DOHH2 (cell line): ENCODE measurements around the gene DHRS13.
A peak's percentile ranks its signal among the peaks of the same experiment; 100 is the strongest.

Experiments used
- H3F3A ChIP-seq: fragments of 200-600 bp; sonication (generic), shearing (Covaris generic); 2 replicates; pipeline ENCODE4 v1.6.0; 2016; ENCODE audit warnings: antibody characterized with exemption, mild to moderate bottlenecking; ENCODE audit not compliant: control insufficient read depth, insufficient read depth
- H3K27ac ChIP-seq: fragments of 200-600 bp; sonication (generic); 2 replicates; pipeline ENCODE4 v1.5.1; 2014; ENCODE audit warnings: low read depth, mild to moderate bottlenecking, low read length, moderate library complexity
- H3K27me3 ChIP-seq: fragments of 200-600 bp; sonication (generic); 2 replicates; pipeline ENCODE4 v1.6.1; 2014; ENCODE audit warnings: mild to moderate bottlenecking, low read length, mixed read lengths; ENCODE audit not compliant: control insufficient read depth
- H3K36me3 ChIP-seq: fragments of 200-600 bp; sonication (generic); 2 replicates; pipeline ENCODE4 v1.6.1; 2014; ENCODE audit warnings: mild to moderate bottlenecking, low read length, moderate library complexity, mixed read lengths; ENCODE audit not compliant: control insufficient read depth
- H3K4me1 ChIP-seq: fragments of 200-600 bp; sonication (generic); 2 replicates; pipeline ENCODE4 v1.6.1; 2014; ENCODE audit warnings: mild to moderate bottlenecking, low read length, mixed read lengths; ENCODE audit not compliant: control insufficient read depth
- H3K4me2 ChIP-seq: fragments of 200-600 bp; sonication (generic); 2 replicates; pipeline ENCODE4 v1.6.0; 2014; ENCODE audit warnings: mild to moderate bottlenecking, low read length, moderate library complexity
- H3K4me3 ChIP-seq: fragments of 200-600 bp; sonication (generic); 2 replicates; pipeline ENCODE4 v1.5.1; 2014; ENCODE audit warnings: mild to moderate bottlenecking, low read length, mixed read lengths
- H3K79me2 ChIP-seq: fragments of 200-600 bp; sonication (generic); 2 replicates; pipeline ENCODE4 v1.6.1; 2014; ENCODE audit warnings: mild to moderate bottlenecking, low read length, mixed read lengths; ENCODE audit not compliant: control insufficient read depth
- H3K9me2 ChIP-seq: fragments of 200-600 bp; sonication (generic); replicated peaks from 2 replicates; pipeline ENCODE4 v1.6.1; 2014; ENCODE audit warnings: mild to moderate bottlenecking, low read length, mixed read lengths; ENCODE audit not compliant: control insufficient read depth
- H3K9me3 ChIP-seq: fragments of 200-600 bp; sonication (generic); 2 replicates; pipeline ENCODE4 v1.6.1; 2014; ENCODE audit warnings: antibody characterized with exemption, low read length, mixed read lengths; ENCODE audit not compliant: control insufficient read depth, insufficient read depth
- H4K20me1 ChIP-seq: fragments of 200-600 bp; sonication (generic); 2 replicates; pipeline ENCODE4 v1.6.0; 2014; ENCODE audit warnings: low read depth, mild to moderate bottlenecking, antibody characterized with exemption, low read length, moderate library complexity; ENCODE audit not compliant: control insufficient read depth, insufficient read depth
- CTCF ChIP-seq: fragments of 200-600 bp; sonication (generic); IDR thresholded peaks from one replicate; pipeline ENCODE4 v1.5.1; 2014; ENCODE audit warnings: antibody characterized with exemption, mild to moderate bottlenecking, low read depth, low read length; ENCODE audit not compliant: poor library complexity, severe bottlenecking
- EZH2phosphoT487 ChIP-seq: fragments of 200-600 bp; sonication (generic); IDR thresholded peaks from 2 replicates; pipeline ENCODE4 v1.6.1; 2017; ENCODE audit warnings: borderline replicate concordance, mild to moderate bottlenecking, antibody characterized with exemption, low read length, moderate library complexity, mixed read lengths

DHRS13 gene

GRCh38 chr17:28873839-28874238 is 29.0 kb downstream of the DHRS13 start:
- Histone ChIP-seq H3K27ac (no peak overlapping the region), H4K20me1 (no peaks in the 10 kb centered on the region), H3K4me1 (peaks cover 13% of the 10 kb centered on the region), H3K9me2 (no peaks in the 10 kb centered on the region), H3F3A (no peaks in the 10 kb centered on the region), H3K4me3 (no peak overlapping the region), H3K36me3 (no peaks in the 10 kb centered on the region), H3K9me3 (no peaks in the 10 kb centered on the region), H3K4me2 (no peak overlapping the region), H3K27me3 (no peaks in the 10 kb centered on the region), H3K79me2 (no peaks in the 10 kb centered on the region)
- TF ChIP-seq CTCF (no peak), EZH2phosphoT487 (no peak)

- H3K27ac ChIP-seq = peak overlapping the region; percentile 35; the same call in 1 of the 2 replicates
These were observed 31.8 kb downstream of the DHRS13 start for GRCh38 chr17:28871056-28871579.

GRCh38 chr17:28867276-28867675 is 35.6 kb downstream of the DHRS13 start:
- TF ChIP-seq CTCF = no peak
- no peak for TF ChIP-seq EZH2phosphoT487

More at GRCh38 chr17:28871056-28871579, 31.8 kb downstream of the DHRS13 start:
- H3K4me2 ChIP-seq = peak overlapping the region; percentile 50
- H3K4me3 ChIP-seq = 0 out of 2 replicates have a peak overlapping the region, but pooled peaks have one; percentile 20
- no peaks in the 10 kb centered on the region for H3K36me3 ChIP-seq
- H3K4me1 ChIP-seq = peaks cover 19% of the 10 kb centered on the region
- no peak for TF ChIP-seq EZH2phosphoT487
- no peak for TF ChIP-seq CTCF
- H3K79me2 ChIP-seq = no peaks in the 10 kb centered on the region
- no peaks in the 10 kb centered on the region for H3K9me2 ChIP-seq
- no peaks in the 10 kb centered on the region for H3K27me3 ChIP-seq
- no peaks in the 10 kb centered on the region for H3F3A ChIP-seq
- no peaks in the 10 kb centered on the region for H4K20me1 ChIP-seq
- H3K9me3 ChIP-seq = no peaks in the 10 kb centered on the region

More at GRCh38 chr17:28867276-28867675, 35.6 kb downstream of the DHRS13 start:
- peaks cover 32% of the 10 kb centered on the region for H3K4me1 ChIP-seq
- H3K9me3 ChIP-seq = no peaks in the 10 kb centered on the region
- no peaks in the 10 kb centered on the region for H3K36me3 ChIP-seq
- H4K20me1 ChIP-seq = no peaks in the 10 kb centered on the region
- H3K4me2 ChIP-seq = no peak overlapping the region
- no peak overlapping the region for H3K4me3 ChIP-seq
- no peaks in the 10 kb centered on the region for H3K79me2 ChIP-seq
- no peaks in the 10 kb centered on the region for H3K27me3 ChIP-seq
- no peaks in the 10 kb centered on the region for H3K9me2 ChIP-seq
- no peaks in the 10 kb centered on the region for H3F3A ChIP-seq
- no peak overlapping the region for H3K27ac ChIP-seq
